ENCODE measurements around the gene TMEM121B.

- no peak for TF ChIP-seq POLR2A (IDR thresholded peaks at IDR 0.05)
- no peak for TF ChIP-seq CTCF (IDR thresholded peaks at IDR 0.05)
These were observed 24.0 kb upstream of the TMEM121B start for GRCh38 chr22:17145021-17145680.

Measured in prostate gland (tissue), 2 donors.